ENCODE results near the gene CRLF3. TPM values are rescaled to one million over a fixed set of nuclear protein-coding genes. Genes with fewer than 3 reads are reported as not detected.

CRLF3 gene
- total RNA-seq, 1 experiment from 2014 or later = 17.9 TPM

- peaks cover 1% of the 10 kb centered on the region; the same call in 1 of the 2 replicates for H3K27me3 Mint-ChIP-seq (ENCODE audit: low read depth)
- TF ChIP-seq TEAD4 (CRISPR knock-in tag; IDR thresholded peaks at IDR 0.05) (no peak), RELA (CRISPR knock-in tag; IDR thresholded peaks at IDR 0.05; ENCODE audit: borderline replicate concordance) (no peak), ATF3 (CRISPR knock-in tag; conservative IDR thresholded peaks at IDR 0.05) (no peak), RORB (CRISPR knock-in tag; IDR thresholded peaks at IDR 0.05) (no peak), PRDM15 (CRISPR knock-in tag; IDR thresholded peaks at IDR 0.05) (no peak), ARID4B (CRISPR knock-in tag; IDR thresholded peaks at IDR 0.05; ENCODE audit: borderline replicate concordance) (no peak), TCF7 (CRISPR knock-in tag; IDR thresholded peaks at IDR 0.05; ENCODE audit: low read depth) (no peak)
- DNase-seq (ENCODE audit: low spot score) (no peak), ATAC-seq (no peak)
- CTCF ChIA-PET = no interaction called here
- POLR2A ChIA-PET = no interaction called here
- peaks cover 28% of the 10 kb centered on the region for H3K4me1 Mint-ChIP-seq
- peak overlapping the region; percentile 5 for H3K4me3 Mint-ChIP-seq
- H3K27ac Mint-ChIP-seq = peak overlapping the region; percentile 35
- peaks cover 8% of the 10 kb centered on the region for H3K36me3 Mint-ChIP-seq
- H3K9me3 Mint-ChIP-seq = no peaks in the 10 kb centered on the region
Measured at GRCh38 chr17:30821871-30822723, 2.4 kb downstream of the CRLF3 start.

- Mint-ChIP-seq H3K9me3 (no peaks in the 10 kb centered on the region), H3K4me3 (no peak overlapping the region), H3K27me3 (ENCODE audit: low read depth) (no peaks in the 10 kb centered on the region), H3K4me1 (peaks cover 28% of the 10 kb centered on the region), H3K36me3 (peaks cover 8% of the 10 kb centered on the region), H3K27ac (peak overlapping the region; percentile 39; the same call in 1 of the 2 replicates)
- CTCF ChIA-PET = no interaction called here
- no peak for DNase-seq (ENCODE audit: low spot score)
- TF ChIP-seq ZNF532 (CRISPR knock-in tag; IDR thresholded peaks at IDR 0.05; ENCODE audit: borderline replicate concordance) (no peak), ETV6 (CRISPR knock-in tag; IDR thresholded peaks at IDR 0.05) (no peak), USF2 (CRISPR knock-in tag; IDR thresholded peaks at IDR 0.05) (no peak), GTF2I (CRISPR knock-in tag; conservative IDR thresholded peaks at IDR 0.05) (no peak), CREB1 (CRISPR knock-in tag; IDR thresholded peaks at IDR 0.05) (no peak)
- POLR2A ChIA-PET = no interaction called here
- ATAC-seq = no peak
Measured at GRCh38 chr17:30819971-30820705, 4.4 kb downstream of the CRLF3 start.

Measured in WTC11 (cell line).